ENCODE measurements around the gene TFDP3.
A peak's percentile ranks its signal among the peaks of the same experiment; 100 is the strongest.

The TFDP3 gene

DNA sequence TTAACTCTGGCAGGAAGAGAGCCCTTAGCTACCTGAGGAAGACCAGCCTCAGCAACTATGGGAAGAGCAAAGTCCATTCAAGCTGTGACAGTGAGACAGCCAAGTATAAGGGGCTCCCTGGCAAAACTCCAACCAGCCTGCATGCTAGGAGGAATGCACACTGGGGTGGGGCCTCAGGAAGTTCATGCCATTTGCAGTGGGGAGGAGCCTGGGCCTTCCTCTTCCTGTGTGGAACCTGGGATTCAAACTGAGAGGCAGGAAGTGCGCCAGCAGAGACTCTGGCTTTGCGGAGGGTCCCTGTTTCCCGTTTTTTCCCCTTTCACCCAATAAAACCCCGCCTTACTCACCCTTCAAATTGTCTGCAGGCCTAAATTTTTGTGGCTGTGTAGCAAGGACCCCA lies 33.0 kb downstream of the TFDP3 start:
- DNase-seq, result no peak

DNA sequence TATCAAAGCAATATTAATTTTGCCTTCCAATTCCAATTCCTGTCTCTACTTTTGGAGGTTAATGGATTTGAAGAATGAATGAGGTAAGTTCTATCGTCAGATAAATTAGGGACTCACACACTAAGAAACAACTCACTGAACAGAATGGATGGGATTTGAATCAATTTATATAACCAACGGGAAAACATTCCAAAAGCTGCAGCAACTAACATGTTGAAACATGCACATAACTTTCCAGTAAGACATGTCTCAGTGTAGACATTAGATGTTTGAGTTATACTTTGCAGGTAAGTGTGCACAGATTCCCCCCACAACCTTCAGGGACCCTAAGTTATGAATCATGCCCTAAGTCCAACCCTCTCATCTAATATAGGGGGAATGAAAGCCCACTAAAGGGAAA lies 34.3 kb downstream of the TFDP3 start:
- no peak for DNase-seq

DNA sequence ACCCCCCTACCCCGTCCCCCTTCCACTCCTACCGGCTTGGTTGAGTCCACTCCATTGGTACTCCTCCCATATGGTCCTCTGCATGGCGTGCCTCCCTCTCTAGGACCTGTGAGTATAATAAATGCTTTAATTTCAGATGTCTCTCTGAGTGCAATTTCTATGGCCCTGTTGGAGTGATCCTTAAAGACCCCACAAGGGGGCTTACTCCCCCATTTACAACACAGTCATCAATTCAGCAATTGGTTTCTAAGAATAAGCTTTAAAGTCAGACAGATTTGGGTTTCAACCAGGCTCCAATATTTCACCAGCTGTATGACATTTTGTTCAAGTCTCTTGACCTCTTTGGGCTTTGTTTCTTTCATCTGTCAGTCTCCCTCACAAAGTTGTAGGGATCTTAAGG lies 38.7 kb downstream of the TFDP3 start:
- no peak for DNase-seq

DNA sequence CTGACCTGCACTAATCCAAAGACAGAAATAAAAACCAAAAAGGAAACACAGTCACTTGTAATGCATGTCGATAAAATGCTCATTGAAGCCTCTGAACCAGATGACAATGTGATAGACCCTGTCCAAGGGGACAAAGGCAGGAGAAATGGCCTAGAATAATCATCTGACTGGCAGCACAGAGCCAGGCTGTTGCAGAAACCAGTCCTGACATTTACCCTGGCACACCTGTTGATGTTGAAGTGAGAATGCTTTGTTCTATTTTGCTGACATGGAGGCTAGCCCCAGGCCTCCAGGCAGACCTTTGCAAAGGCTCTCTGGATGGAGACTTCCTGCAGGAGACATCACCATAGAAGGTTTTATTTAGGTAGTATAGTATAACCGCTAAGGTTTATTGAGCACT lies 41.0 kb downstream of the TFDP3 start:
- no peak for DNase-seq

DNA sequence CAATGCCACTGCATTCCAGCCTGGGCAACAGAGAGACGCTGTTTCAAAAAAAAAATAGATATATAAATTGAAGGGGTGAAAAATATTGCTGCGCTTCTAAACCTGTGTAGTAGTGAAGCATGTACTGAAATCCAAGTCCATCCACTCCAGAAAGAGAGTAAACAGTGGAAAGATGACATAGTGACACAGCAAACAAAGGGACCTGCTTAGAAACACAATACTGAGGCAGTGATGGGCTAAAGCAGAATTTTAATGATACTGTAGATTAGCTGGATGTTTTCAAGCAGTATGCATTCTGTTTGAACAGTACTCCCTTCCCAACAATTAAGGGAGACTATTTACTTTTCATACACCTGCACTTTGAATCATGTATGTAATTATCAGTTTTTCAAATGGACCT lies 42.5 kb downstream of the TFDP3 start:
- peak; percentile 44 for DNase-seq

DNA sequence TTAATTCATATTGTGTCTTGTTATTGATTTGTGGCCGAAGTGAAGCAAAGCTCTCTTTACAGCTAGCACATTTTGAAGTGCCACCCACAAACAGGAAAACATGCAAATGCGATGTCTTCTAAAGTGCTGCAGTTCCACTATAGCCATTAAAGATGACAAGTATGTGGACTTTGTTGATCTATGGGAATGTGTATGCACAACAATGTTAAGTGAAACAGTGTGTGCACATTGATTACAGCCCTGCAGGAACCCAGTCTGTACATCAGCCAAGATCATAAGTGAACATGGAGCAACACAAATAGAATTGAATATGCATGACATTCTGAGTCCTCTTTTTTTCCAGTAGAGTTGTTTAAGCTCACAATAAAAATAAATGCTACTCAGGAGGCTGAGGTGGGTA lies 43.0 kb downstream of the TFDP3 start:
- DNase-seq, result no peak

DNA sequence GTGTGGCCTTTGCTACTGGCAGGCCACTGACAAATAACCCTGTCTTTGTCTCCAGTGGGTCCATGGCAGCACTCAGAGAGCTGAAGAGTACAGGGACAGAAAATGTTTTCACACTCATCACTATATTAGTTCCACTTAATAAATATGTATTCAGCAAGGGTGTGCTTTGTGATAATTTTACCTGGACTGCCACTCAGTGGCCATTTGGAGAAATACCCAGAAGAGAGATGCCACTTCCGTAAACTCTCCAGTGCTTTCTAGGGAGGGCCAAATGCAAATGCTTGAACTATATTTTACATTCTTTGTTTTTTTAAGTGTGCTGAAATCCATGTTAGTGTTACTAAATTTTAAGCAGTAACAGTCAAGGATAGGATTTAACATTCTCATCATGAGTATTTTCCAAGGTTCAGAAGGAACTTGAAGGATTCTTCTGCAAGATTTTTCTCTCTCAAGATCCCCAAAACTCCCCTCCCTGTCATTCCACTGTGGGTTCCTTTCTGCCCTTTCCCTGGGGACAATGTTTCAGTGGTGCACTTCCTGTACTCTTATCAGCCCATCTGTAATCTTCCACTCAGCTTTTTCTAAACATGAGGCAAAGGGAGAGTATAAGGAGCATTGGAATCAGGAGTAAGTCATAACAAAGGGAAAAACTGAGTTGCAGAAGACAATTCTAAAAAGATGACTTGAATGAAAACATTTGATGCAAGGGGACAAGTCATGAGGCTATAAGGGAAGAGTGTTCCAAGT lies 46.0 kb downstream of the TFDP3 start:
- DNase-seq, result no peak
